Activated CD4-positive, alpha-beta memory T cell treated with anti-CD3 and anti-CD28 coated beads for 36 hours (primary cell): Measurements from ENCODE around the gene SLC37A1. TPM values are rescaled to one million over a fixed set of nuclear protein-coding genes. Genes with fewer than 3 reads are reported as not detected.

Source experiments
- CTCF ChIA-PET: fragments of 350-600 bp; sonication (Branson Sonifier 250); formaldehyde crosslinking; loops from one replicate; lab custom pipeline; 2021; ENCODE audit warnings: antibody characterized with exemption, inconsistent platforms; lab: Charles Lee
- POLR2A ChIA-PET: fragments of 350-600 bp; sonication (Branson Sonifier 250); formaldehyde crosslinking; loops from one replicate; lab custom pipeline; 2021; ENCODE audit warnings: antibody characterized with exemption; lab: Charles Lee
- DNase-seq: peaks from one replicate; pipeline ENCODE4 v3.0.0-alpha.2; 2020
- H3K27ac Mint-ChIP-seq: one replicate; pipeline ENCODE4 v1.8.0; 2021; ENCODE audit warnings: mixed read lengths
- H3K27me3 Mint-ChIP-seq: one replicate; pipeline ENCODE4 v1.8.0; 2021; ENCODE audit warnings: mixed read lengths
- H3K36me3 Mint-ChIP-seq: one replicate; pipeline ENCODE4 v1.8.0; 2021; ENCODE audit warnings: mixed read lengths
- H3K4me1 Mint-ChIP-seq: one replicate; pipeline ENCODE4 v1.8.0; 2021; ENCODE audit warnings: low read depth, mixed read lengths
- H3K4me3 Mint-ChIP-seq: one replicate; pipeline ENCODE4 v1.8.0; 2021; ENCODE audit warnings: mild to moderate bottlenecking, mixed read lengths
- H3K9me3 Mint-ChIP-seq: one replicate; pipeline ENCODE4 v1.8.0; 2021; ENCODE audit warnings: mixed read lengths
- intact Hi-C: fragments of 100-400 bp; cut with micrococcal nuclease; formaldehyde crosslinking; loops from one replicate; pipeline ENCODE4 v1.15.1; 2023
- total RNA-seq, 2 experiments: library from RNA; stranded (reverse); gene quantifications; one replicate each; pipeline ENCODE4 v1.2.3, GENCODE V29; 2021

Gene SLC37A1
- total RNA-seq, 2 experiments from 2014 or later, result 21.1 to 21.2 TPM

GRCh38 chr21:42533306-42533962 lies 19.8 kb downstream of the SLC37A1 start:
- intact Hi-C loops, result no loop called here
- ChIA-PET POLR2A (no interaction called here), CTCF (no interaction called here)
- peak; percentile 7 for DNase-seq
- Mint-ChIP-seq H3K27ac (no peak overlapping the region), H3K27me3 (no peaks in the 10 kb centered on the region), H3K9me3 (no peaks in the 10 kb centered on the region), H3K36me3 (peaks cover 11% of the 10 kb centered on the region), H3K4me3 (no peak overlapping the region), H3K4me1 (peaks cover 24% of the 10 kb centered on the region)

- ChIA-PET POLR2A (no interaction called here), CTCF (no interaction called here)
- H3K27ac Mint-ChIP-seq, result no peak overlapping the region
- H3K4me1 Mint-ChIP-seq, result peaks cover 24% of the 10 kb centered on the region
- H3K27me3 Mint-ChIP-seq, result no peaks in the 10 kb centered on the region
- H3K9me3 Mint-ChIP-seq, result no peaks in the 10 kb centered on the region
- H3K36me3 Mint-ChIP-seq, result peaks cover 11% of the 10 kb centered on the region
- peak; percentile 2 for DNase-seq
- H3K4me3 Mint-ChIP-seq, result no peak overlapping the region
- intact Hi-C loops, result no loop called here
These were observed 20.3 kb downstream of the SLC37A1 start for GRCh38 chr21:42533963-42534355.

GRCh38 chr21:42534421-42535378 lies 21.0 kb downstream of the SLC37A1 start:
- Mint-ChIP-seq H3K27me3 (no peaks in the 10 kb centered on the region), H3K4me3 (no peak overlapping the region), H3K9me3 (no peaks in the 10 kb centered on the region), H3K36me3 (peaks cover 11% of the 10 kb centered on the region), H3K4me1 (peaks cover 18% of the 10 kb centered on the region), H3K27ac (peak overlapping the region; percentile 29)
- ChIA-PET CTCF (no interaction called here), POLR2A (no interaction called here)
- no peak for DNase-seq
- intact Hi-C loops, result no loop called here

- DNase-seq, result no peak
- ChIA-PET POLR2A (no interaction called here), CTCF (interaction anchor here (1.4 kb wide), 1 partner anchor 10 kb away, joined by 4 read pairs; no protein-coding TSS in a partner anchor)
- H3K4me3 Mint-ChIP-seq, result no peak overlapping the region
- H3K36me3 Mint-ChIP-seq, result peaks cover 16% of the 10 kb centered on the region
- no peaks in the 10 kb centered on the region for H3K9me3 Mint-ChIP-seq
- H3K27ac Mint-ChIP-seq, result no peak overlapping the region
- no peaks in the 10 kb centered on the region for H3K27me3 Mint-ChIP-seq
- intact Hi-C loops, result loop anchor here (2.0 kb wide), 1 partner anchor 67 kb away; no protein-coding TSS in a partner anchor
- peaks cover 8% of the 10 kb centered on the region for H3K4me1 Mint-ChIP-seq
These were observed 22.0 kb downstream of the SLC37A1 start for GRCh38 chr21:42535602-42536171.

- Mint-ChIP-seq H3K9me3 (no peaks in the 10 kb centered on the region), H3K27me3 (no peaks in the 10 kb centered on the region), H3K36me3 (peaks cover 19% of the 10 kb centered on the region), H3K27ac (no peak overlapping the region), H3K4me3 (no peak overlapping the region), H3K4me1 (peaks cover 7% of the 10 kb centered on the region)
- ChIA-PET POLR2A (no interaction called here), CTCF (interaction anchor here (1.1 to 1.4 kb wide), 2 partner anchors 11 to 86 kb away, joined by 3 to 4 read pairs; no protein-coding TSS in a partner anchor)
- no peak for DNase-seq
- intact Hi-C loops, result loop anchor here (2.0 kb wide), 1 partner anchor 68 kb away; no protein-coding TSS in a partner anchor
These were observed 22.9 kb downstream of the SLC37A1 start for GRCh38 chr21:42536601-42537000.

- no peaks in the 10 kb centered on the region for H3K27me3 Mint-ChIP-seq
- H3K27ac Mint-ChIP-seq, result no peak overlapping the region
- ChIA-PET CTCF (interaction anchor here (1.1 to 1.4 kb wide), 2 partner anchors 12 to 87 kb away, joined by 3 to 4 read pairs; no protein-coding TSS in a partner anchor), POLR2A (no interaction called here)
- H3K4me3 Mint-ChIP-seq, result no peak overlapping the region
- peak; percentile 43 for DNase-seq
- H3K9me3 Mint-ChIP-seq, result no peaks in the 10 kb centered on the region
- intact Hi-C loops, result loop anchor here (2.0 kb wide), 1 partner anchor 68 kb away; no protein-coding TSS in a partner anchor
- H3K36me3 Mint-ChIP-seq, result peaks cover 20% of the 10 kb centered on the region
- H3K4me1 Mint-ChIP-seq, result peaks cover 7% of the 10 kb centered on the region
These were observed 23.6 kb downstream of the SLC37A1 start for GRCh38 chr21:42537106-42537742.

GRCh38 chr21:42538479-42539275 lies 25.0 kb downstream of the SLC37A1 start:
- no peak for DNase-seq
- H3K36me3 Mint-ChIP-seq, result peaks cover 28% of the 10 kb centered on the region
- no peaks in the 10 kb centered on the region for H3K27me3 Mint-ChIP-seq
- H3K9me3 Mint-ChIP-seq, result no peaks in the 10 kb centered on the region
- POLR2A ChIA-PET, result interaction anchor here (1.6 kb wide), 1 partner anchor 10 kb away, joined by 4 read pairs; no protein-coding TSS in a partner anchor
- CTCF ChIA-PET, result no interaction called here
- no peak overlapping the region for H3K4me3 Mint-ChIP-seq
- no peak overlapping the region for H3K27ac Mint-ChIP-seq
- intact Hi-C loops, result no loop called here
- H3K4me1 Mint-ChIP-seq, result peaks cover 7% of the 10 kb centered on the region

- DNase-seq, result no peak
- no peak overlapping the region for H3K27ac Mint-ChIP-seq
- intact Hi-C loops, result no loop called here
- POLR2A ChIA-PET, result interaction anchor here (1.6 kb wide), 1 partner anchor 11 kb away, joined by 4 read pairs; no protein-coding TSS in a partner anchor
- H3K9me3 Mint-ChIP-seq, result no peaks in the 10 kb centered on the region
- H3K27me3 Mint-ChIP-seq, result no peaks in the 10 kb centered on the region
- H3K4me1 Mint-ChIP-seq, result peaks cover 4% of the 10 kb centered on the region
- H3K4me3 Mint-ChIP-seq, result no peak overlapping the region
- peaks cover 32% of the 10 kb centered on the region for H3K36me3 Mint-ChIP-seq
- CTCF ChIA-PET, result no interaction called here
These were observed 25.7 kb downstream of the SLC37A1 start for GRCh38 chr21:42539342-42539741.

- POLR2A ChIA-PET, result interaction anchor here (1.6 kb wide), 1 partner anchor 12 kb away, joined by 4 read pairs; no protein-coding TSS in a partner anchor
- peaks cover 34% of the 10 kb centered on the region for H3K36me3 Mint-ChIP-seq
- no peak for DNase-seq
- no peaks in the 10 kb centered on the region for H3K9me3 Mint-ChIP-seq
- no peak overlapping the region for H3K27ac Mint-ChIP-seq
- CTCF ChIA-PET, result interaction anchor here (1.4 kb wide), 1 partner anchor 159 kb away, joined by 3 read pairs; no protein-coding TSS in a partner anchor
- intact Hi-C loops, result no loop called here
- no peaks in the 10 kb centered on the region for H3K27me3 Mint-ChIP-seq
- no peak overlapping the region for H3K4me3 Mint-ChIP-seq
- peaks cover 1% of the 10 kb centered on the region for H3K4me1 Mint-ChIP-seq
These were observed 26.3 kb downstream of the SLC37A1 start for GRCh38 chr21:42539931-42540343.

GRCh38 chr21:42540396-42540795 lies 26.7 kb downstream of the SLC37A1 start:
- Mint-ChIP-seq H3K4me3 (no peak overlapping the region), H3K27me3 (no peaks in the 10 kb centered on the region), H3K9me3 (no peaks in the 10 kb centered on the region), H3K36me3 (peaks cover 36% of the 10 kb centered on the region), H3K27ac (no peak overlapping the region), H3K4me1 (peaks cover 4% of the 10 kb centered on the region)
- no peak for DNase-seq
- CTCF ChIA-PET, result interaction anchor here (1.4 kb wide), 1 partner anchor 159 kb away, joined by 3 read pairs; no protein-coding TSS in a partner anchor
- POLR2A ChIA-PET, result interaction anchor here (0.6 kb wide), 1 partner anchor 145 kb away, joined by 4 read pairs; no protein-coding TSS in a partner anchor
- intact Hi-C loops, result no loop called here
